ENCODE measurements around the gene POC1A.

POC1A gene

DNA sequence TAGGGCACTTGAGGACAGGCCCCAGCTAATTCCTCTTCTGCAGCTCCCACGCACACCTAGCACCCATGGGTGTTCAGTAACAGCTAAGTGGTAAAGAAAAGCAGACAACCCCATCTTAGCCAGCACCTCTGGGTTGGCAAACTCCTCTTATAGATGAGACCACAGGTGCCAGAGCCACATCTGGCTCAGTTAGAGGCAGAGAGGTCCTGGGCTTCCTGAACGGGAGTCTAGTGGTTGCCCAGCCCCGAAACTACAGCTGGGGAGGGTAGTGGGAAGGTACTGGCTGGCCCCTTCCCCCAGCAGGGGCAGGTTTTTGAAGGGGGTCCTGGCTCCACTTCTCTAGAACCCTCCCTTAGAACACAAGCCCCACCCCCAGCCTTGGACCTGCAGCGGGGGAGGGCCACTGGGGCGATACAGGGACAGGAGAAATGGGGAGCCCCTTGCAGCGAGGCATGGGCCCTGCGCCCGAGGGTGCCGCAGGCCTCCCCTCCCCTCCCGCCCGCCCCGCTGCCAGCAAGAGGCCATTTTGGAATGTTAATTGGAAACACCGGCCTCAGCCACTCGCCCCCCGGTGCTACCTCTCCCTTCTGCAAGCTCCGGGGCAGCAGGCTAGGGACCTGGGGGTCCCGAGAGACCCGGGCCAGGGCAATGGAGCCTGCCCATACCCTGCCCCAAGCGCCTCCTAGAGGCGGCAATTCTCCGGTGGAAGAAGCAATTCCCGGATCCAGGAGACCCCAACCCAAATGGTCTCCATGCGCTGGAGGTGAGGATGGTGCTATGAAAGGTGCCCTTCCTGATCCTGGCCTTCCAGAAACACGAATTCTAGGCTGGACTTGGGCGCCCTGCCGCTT is 99.3 kb downstream of the POC1A start:
- H3K27ac ChIP-seq, result peak overlapping the region; percentile 100
- TF ChIP-seq, protein P1, sequence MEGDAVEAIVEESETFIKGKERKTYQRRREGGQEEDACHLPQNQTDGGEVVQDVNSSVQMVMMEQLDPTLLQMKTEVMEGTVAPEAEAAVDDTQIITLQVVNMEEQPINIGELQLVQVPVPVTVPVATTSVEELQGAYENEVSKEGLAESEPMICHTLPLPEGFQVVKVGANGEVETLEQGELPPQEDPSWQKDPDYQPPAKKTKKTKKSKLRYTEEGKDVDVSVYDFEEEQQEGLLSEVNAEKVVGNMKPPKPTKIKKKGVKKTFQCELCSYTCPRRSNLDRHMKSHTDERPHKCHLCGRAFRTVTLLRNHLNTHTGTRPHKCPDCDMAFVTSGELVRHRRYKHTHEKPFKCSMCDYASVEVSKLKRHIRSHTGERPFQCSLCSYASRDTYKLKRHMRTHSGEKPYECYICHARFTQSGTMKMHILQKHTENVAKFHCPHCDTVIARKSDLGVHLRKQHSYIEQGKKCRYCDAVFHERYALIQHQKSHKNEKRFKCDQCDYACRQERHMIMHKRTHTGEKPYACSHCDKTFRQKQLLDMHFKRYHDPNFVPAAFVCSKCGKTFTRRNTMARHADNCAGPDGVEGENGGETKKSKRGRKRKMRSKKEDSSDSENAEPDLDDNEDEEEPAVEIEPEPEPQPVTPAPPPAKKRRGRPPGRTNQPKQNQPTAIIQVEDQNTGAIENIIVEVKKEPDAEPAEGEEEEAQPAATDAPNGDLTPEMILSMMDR (conservative IDR thresholded peaks at IDR 0.05; ENCODE audit: low read depth), result peak; percentile 34
- ChIA-PET POLR2A (ENCODE audit: low non-redundant PET) (interaction anchor here (1.1 kb wide), 1 partner anchor 17 kb away, joined by 3 read pairs; no protein-coding TSS in a partner anchor), CTCF (interaction anchor here (0.6 to 0.7 kb wide), 2 partner anchors 11 to 61 kb away, joined by 3 read pairs; no protein-coding TSS in a partner anchor)
- no peak for DNase-seq (ENCODE audit: low spot score)

GRCh38 chr3:52053307-52054304 is 100.6 kb downstream of the POC1A start:
- peak; percentile 85 for DNase-seq (ENCODE audit: low spot score)
- POLR2A ChIA-PET (ENCODE audit: low non-redundant PET), result interaction anchor here (0.9 to 1.1 kb wide), 3 partner anchors 8 to 16 kb away, joined by 3 to 4 read pairs (median 3); no protein-coding TSS in a partner anchor
- CTCF ChIA-PET, result interaction anchor here (0.5 to 2.5 kb wide), 19 partner anchors 8 to 1785 kb away, joined by 3 to 12 read pairs (median 3); no protein-coding TSS in a partner anchor
- peak overlapping the region; percentile 100 for H3K27ac ChIP-seq
- TF ChIP-seq, protein P1 (conservative IDR thresholded peaks at IDR 0.05; ENCODE audit: low read depth), result peak; percentile 57

DNA sequence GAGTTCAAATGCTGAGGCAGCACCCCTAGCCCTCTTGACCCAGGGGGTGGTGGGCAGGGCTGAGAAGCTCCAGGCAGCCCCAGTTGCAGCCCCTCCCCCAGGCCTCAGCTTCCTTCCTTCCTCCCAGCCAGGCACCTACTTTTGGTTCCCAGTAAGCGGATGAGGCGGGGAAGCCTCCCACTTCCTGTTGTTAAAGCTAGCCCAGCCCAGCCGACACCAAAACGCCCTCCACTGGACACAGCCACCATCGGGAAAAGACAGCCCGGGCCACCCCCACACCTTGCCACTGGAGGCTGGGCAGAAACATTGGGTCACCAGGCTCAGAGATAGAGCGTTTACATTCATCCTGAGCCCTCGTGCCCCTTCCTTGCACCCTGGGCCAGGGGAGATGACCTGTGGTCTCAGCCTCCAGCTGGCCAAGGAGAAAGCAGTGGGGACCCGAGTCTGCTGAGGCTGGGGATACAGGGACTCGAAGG is 101.4 kb downstream of the POC1A start:
- CTCF ChIA-PET, result interaction anchor here (0.6 to 2.5 kb wide), 14 partner anchors 9 to 109 kb away, joined by 3 to 12 read pairs (median 4); no protein-coding TSS in a partner anchor
- TF ChIP-seq, protein P1 (conservative IDR thresholded peaks at IDR 0.05; ENCODE audit: low read depth), result peak; percentile 11; the same call in 1 of the 2 replicates
- H3K27ac ChIP-seq, result peak overlapping the region; percentile 100
- DNase-seq (ENCODE audit: low spot score), result peak; percentile 47
- POLR2A ChIA-PET (ENCODE audit: low non-redundant PET), result interaction anchor here (0.9 kb wide), 1 partner anchor 15 kb away, joined by 3 read pairs; no protein-coding TSS in a partner anchor

- TF ChIP-seq, protein P1 (conservative IDR thresholded peaks at IDR 0.05; ENCODE audit: low read depth), result no peak
- POLR2A ChIA-PET (ENCODE audit: low non-redundant PET), result no interaction called here
- CTCF ChIA-PET, result interaction anchor here (1.0 to 2.5 kb wide), 2 partner anchors 51 to 71 kb away, joined by 3 to 11 read pairs; no protein-coding TSS in a partner anchor
- DNase-seq (ENCODE audit: low spot score), result no peak
- peak overlapping the region; percentile 100 for H3K27ac ChIP-seq
Observed at GRCh38 chr3:52051444-52051843, 102.8 kb downstream of the POC1A start.

GRCh38 chr3:52050571-52050970 is 103.7 kb downstream of the POC1A start:
- DNase-seq (ENCODE audit: low spot score), result no peak
- TF ChIP-seq, protein P1 (conservative IDR thresholded peaks at IDR 0.05; ENCODE audit: low read depth), result no peak
- ChIA-PET CTCF (no interaction called here), POLR2A (ENCODE audit: low non-redundant PET) (no interaction called here)
- peak overlapping the region; percentile 100 for H3K27ac ChIP-seq
